Stimulated activated CD8-positive, alpha-beta memory T cell treated with anti-CD3 and anti-CD28 coated beads, Interleukin-7, amount 100 ng/mL, for 4 hours (primary cell): ENCODE measurements around the gene UQCRC1.

ENCODE experiments used
- DNase-seq, 2 donors: peaks; one replicate each; pipeline ENCODE4 v3.0.0-alpha.2; 2020; ENCODE audit warnings: low read depth in 2 of 2

UQCRC1 gene

GRCh38 chr3:48633743-48634142, 24.3 kb upstream of the UQCRC1 start:
- no peak for DNase-seq

GRCh38 chr3:48633256-48633655, 23.8 kb upstream of the UQCRC1 start:
- DNase-seq = no peak

- no peak for DNase-seq
Measured at GRCh38 chr3:48631516-48632448, 22.3 kb upstream of the UQCRC1 start.

- no peak for DNase-seq
Measured at GRCh38 chr3:48630833-48631232, 21.4 kb upstream of the UQCRC1 start.

GRCh38 chr3:48630407-48630806, 21.0 kb upstream of the UQCRC1 start:
- no peak for DNase-seq

- no peak for DNase-seq
Measured at GRCh38 chr3:48629894-48630293, 20.4 kb upstream of the UQCRC1 start.

- DNase-seq = no peak
Measured at GRCh38 chr3:48628277-48629017, 19.0 kb upstream of the UQCRC1 start.

GRCh38 chr3:48625600-48625999, 16.2 kb upstream of the UQCRC1 start:
- DNase-seq = no peak

- no peak for DNase-seq
Measured at GRCh38 chr3:48624767-48625166, 15.3 kb upstream of the UQCRC1 start.

- no peak for DNase-seq
Measured at GRCh38 chr3:48623851-48624547, 14.6 kb upstream of the UQCRC1 start.

- no peak for DNase-seq
Measured at GRCh38 chr3:48621461-48621869, 12.0 kb upstream of the UQCRC1 start, which contains the start of gene TMEM89. Gene TMEM89 (minus strand): TSS chr3:48621769. CDS start chr3:48621756, 13 bp downstream.

GRCh38 chr3:48619541-48620524, 10.4 kb upstream of the UQCRC1 start:
- no peak for DNase-seq

GRCh38 chr3:48617559-48617958, 8.1 kb upstream of the UQCRC1 start:
- no peak for DNase-seq

GRCh38 chr3:48614044-48614443, 4.6 kb upstream of the UQCRC1 start:
- no peak for DNase-seq

GRCh38 chr3:48612309-48612708, 2.9 kb upstream of the UQCRC1 start:
- no peak for DNase-seq

- DNase-seq = no peak
Measured at GRCh38 chr3:48607519-48607918, 1.9 kb downstream of the UQCRC1 start.

- DNase-seq = no peak
Measured at GRCh38 chr3:48601622-48601994, 7.8 kb downstream of the UQCRC1 start.

GRCh38 chr3:48600711-48601621, 8.5 kb downstream of the UQCRC1 start:
- no peak for DNase-seq

- DNase-seq = no peak
Measured at GRCh38 chr3:48599509-48600285, 9.7 kb downstream of the UQCRC1 start.
